ENCODE data around the gene AIMP1. TPM values are rescaled to one million over a fixed set of nuclear protein-coding genes. Genes with fewer than 3 reads are reported as not detected.

AIMP1 gene
- 38.1 TPM for total RNA-seq

GRCh38 chr4:106315968-106316772 lies at the start of gene AIMP1, which contains the start of gene TBCK:
Gene AIMP1, plus strand, starts transcription at chr4:106316550. Its CDS starts 8,460 bp downstream, at chr4:106325010.
Gene TBCK, minus strand, starts transcription at chr4:106316209. Its CDS starts 7,249 bp downstream, at chr4:106308960.

GRCh38 chr4:106368678-106369077 lies 52.3 kb downstream of the AIMP1 start, which contains the start of gene GIMD1:
Gene GIMD1, minus strand, starts transcription at chr4:106368778. Its CDS starts 1,343 bp downstream, at chr4:106367435.

Other genes starting within 250 kb of the AIMP1 start
- 114 TPM for gene TBCK, start 341 bp upstream of the AIMP1 start, total RNA-seq
- 0.49 TPM for gene GIMD1, start 52.2 kb downstream of the AIMP1 start, total RNA-seq

Data from camera-type eye (tissue), 1 donor.